GM19467 (cell line): ENCODE results near the gene CAV2.

Source experiments
- ATAC-seq: cut with Tn5 transposase; IDR thresholded peaks from one replicate; pipeline ENCODE4 v1.9.1; 2021; ENCODE audit warnings: mild to moderate bottlenecking, moderate library complexity; ENCODE audit not compliant: unreplicated experiment

The CAV2 gene

GRCh38 chr7:116545411-116545993 lies 46.0 kb downstream of the CAV2 start:
- ATAC-seq = no peak

GRCh38 chr7:116546054-116546453 lies 46.5 kb downstream of the CAV2 start:
- ATAC-seq = no peak

- no peak for ATAC-seq
Measured at GRCh38 chr7:116546916-116547315, 47.4 kb downstream of the CAV2 start.

GRCh38 chr7:116547347-116547746 lies 47.8 kb downstream of the CAV2 start:
- ATAC-seq = no peak

- ATAC-seq = no peak
Measured at GRCh38 chr7:116548506-116548905, 49.0 kb downstream of the CAV2 start.

- ATAC-seq = no peak
Measured at GRCh38 chr7:116549370-116549769, 49.8 kb downstream of the CAV2 start.

- ATAC-seq = no peak
Measured at GRCh38 chr7:116551692-116552091, 52.2 kb downstream of the CAV2 start.

- ATAC-seq = no peak
Measured at GRCh38 chr7:116552602-116553001, 53.1 kb downstream of the CAV2 start.

GRCh38 chr7:116553168-116553964 lies 53.8 kb downstream of the CAV2 start:
- ATAC-seq = no peak

GRCh38 chr7:116554436-116554835 lies 54.9 kb downstream of the CAV2 start:
- no peak for ATAC-seq

- no peak for ATAC-seq
Measured at GRCh38 chr7:116554911-116555310, 55.4 kb downstream of the CAV2 start.

GRCh38 chr7:116557066-116557585 lies 57.6 kb downstream of the CAV2 start:
- ATAC-seq = no peak

- no peak for ATAC-seq
Measured at GRCh38 chr7:116557901-116558300, 58.4 kb downstream of the CAV2 start.
